SK-N-MC (cell line): ENCODE data around the gene CYRIA.

Experiments used
- EZH2 ChIP-seq: fragments of 200-600 bp; sonication (generic); IDR thresholded peaks from one replicate; pipeline ENCODE4 v1.6.1; 2017; ENCODE audit warnings: antibody characterized with exemption
- POLR2AphosphoS5 ChIP-seq: IDR thresholded peaks from 2 replicates; pipeline ENCODE4 v1.6.1; 2012; ENCODE audit warnings: mild to moderate bottlenecking, low read depth, low read length, borderline replicate concordance

GRCh38 chr2:16632598-16632997 lies 33.0 kb downstream of the CYRIA start:
- TF ChIP-seq EZH2: no peak
- TF ChIP-seq POLR2AphosphoS5: no peak
